ENCODE data around the gene MBOAT2.

DNA sequence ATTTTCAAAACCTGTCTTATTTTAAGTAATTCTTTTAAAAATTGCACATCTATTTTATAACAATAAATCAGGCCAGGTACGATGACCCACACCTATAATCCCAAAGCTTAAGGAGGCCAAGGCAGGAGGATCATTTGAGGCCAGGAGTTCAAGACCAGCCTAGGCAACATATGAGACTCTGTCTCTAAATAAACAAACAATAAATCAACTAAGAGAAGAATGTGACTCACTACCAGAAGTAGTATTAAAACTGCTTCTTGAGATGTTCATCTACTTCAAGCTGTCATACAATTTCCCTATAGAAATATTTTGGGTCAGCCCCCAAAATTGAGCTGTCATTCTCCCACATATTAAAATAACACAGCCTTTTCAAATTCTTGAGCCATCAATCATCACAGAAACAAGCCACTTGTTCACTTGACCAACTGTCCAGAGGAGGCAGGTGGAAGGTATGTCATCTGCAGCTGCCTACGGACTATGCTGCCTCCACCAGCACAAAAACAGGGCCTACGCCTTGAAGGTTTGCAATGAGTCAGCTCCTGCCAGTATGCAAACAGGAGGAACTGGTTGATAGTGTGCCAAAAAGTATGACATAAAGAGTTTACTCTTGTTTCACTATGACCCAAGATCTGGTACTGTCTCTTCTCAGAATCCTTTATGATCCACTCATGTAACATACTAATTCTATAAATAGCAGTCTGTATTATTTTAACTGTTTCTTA, 199.7 kb downstream of the MBOAT2 start:
- TF ChIP-seq CTCF (conservative IDR thresholded peaks at IDR 0.05; ENCODE audit: low read depth in 2 of 2) (no peak), EZH2 (IDR thresholded peaks at IDR 0.05; ENCODE audit: low read depth, unreplicated experiment) (no peak), STAT1 (IDR thresholded peaks at IDR 0.05; ENCODE audit: unreplicated experiment) (no peak), ETS1 (IDR thresholded peaks at IDR 0.05) (no peak), REST (IDR thresholded peaks at IDR 0.05; ENCODE audit: unreplicated experiment) (no peak), EZH2phosphoT487 (IDR thresholded peaks at IDR 0.05; ENCODE audit: unreplicated experiment) (no peak)

Measured in GM23338 (cell line).